ENCODE results near the gene NR3C1.

The NR3C1 gene

DNA sequence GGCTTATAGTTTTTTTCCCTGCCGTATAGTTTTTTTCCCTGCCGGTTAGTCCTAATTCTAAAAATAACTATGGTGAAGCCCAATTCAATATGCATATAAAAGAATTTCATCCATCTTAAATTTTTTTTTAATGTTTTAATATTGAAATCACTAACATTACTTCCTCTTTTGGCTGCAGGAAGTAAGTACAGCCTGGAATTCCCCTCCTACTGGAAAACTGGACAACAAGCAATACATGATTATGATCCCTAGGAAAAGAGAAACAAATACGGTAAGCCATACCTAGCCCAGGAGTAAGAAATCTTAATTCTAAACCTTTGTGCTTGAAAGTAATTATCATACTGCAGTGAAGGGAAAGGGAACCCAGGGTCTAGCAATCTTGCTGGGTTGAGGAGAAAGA is 119.0 kb downstream of the NR3C1 start:
- peaks cover 16% of the 10 kb centered on the region; the same call in 1 of the 2 replicates for H3K79me2 ChIP-seq (ENCODE audit: insufficient read depth, low read length)
- no peaks in the 10 kb centered on the region for H3K9me3 ChIP-seq (ENCODE audit: insufficient read depth, low read length)
- no peak overlapping the region for H3K27ac ChIP-seq (ENCODE audit: low read depth, low read length)
- no peak overlapping the region for H3K4me2 ChIP-seq (ENCODE audit: low read depth, low read length, poor library complexity, severe bottlenecking)
- 0 out of 2 replicates have a peak, but pooled peaks cover 5% of the 10 kb centered on the region for H3F3A ChIP-seq (ENCODE audit: insufficient read depth)
- no peaks in the 10 kb centered on the region for H3K27me3 ChIP-seq (ENCODE audit: low read length)
- H2AFZ ChIP-seq (ENCODE audit: low read depth, low read length, severe bottlenecking) = no peak overlapping the region
- 0 out of 2 replicates have a peak, but pooled peaks cover 5% of the 10 kb centered on the region for H4K20me1 ChIP-seq (ENCODE audit: low read depth, low read length)
- H3K9me2 ChIP-seq (replicated peaks; ENCODE audit: insufficient read depth, low read length) = no peaks in the 10 kb centered on the region
- no peak overlapping the region for H3K4me3 ChIP-seq (ENCODE audit: insufficient read depth, low read length, poor library complexity, severe bottlenecking)
- peaks cover 41% of the 10 kb centered on the region for H3K36me3 ChIP-seq (ENCODE audit: low read length)
- H3K9ac ChIP-seq (ENCODE audit: low read length) = no peak overlapping the region
- TF ChIP-seq, protein P1, sequence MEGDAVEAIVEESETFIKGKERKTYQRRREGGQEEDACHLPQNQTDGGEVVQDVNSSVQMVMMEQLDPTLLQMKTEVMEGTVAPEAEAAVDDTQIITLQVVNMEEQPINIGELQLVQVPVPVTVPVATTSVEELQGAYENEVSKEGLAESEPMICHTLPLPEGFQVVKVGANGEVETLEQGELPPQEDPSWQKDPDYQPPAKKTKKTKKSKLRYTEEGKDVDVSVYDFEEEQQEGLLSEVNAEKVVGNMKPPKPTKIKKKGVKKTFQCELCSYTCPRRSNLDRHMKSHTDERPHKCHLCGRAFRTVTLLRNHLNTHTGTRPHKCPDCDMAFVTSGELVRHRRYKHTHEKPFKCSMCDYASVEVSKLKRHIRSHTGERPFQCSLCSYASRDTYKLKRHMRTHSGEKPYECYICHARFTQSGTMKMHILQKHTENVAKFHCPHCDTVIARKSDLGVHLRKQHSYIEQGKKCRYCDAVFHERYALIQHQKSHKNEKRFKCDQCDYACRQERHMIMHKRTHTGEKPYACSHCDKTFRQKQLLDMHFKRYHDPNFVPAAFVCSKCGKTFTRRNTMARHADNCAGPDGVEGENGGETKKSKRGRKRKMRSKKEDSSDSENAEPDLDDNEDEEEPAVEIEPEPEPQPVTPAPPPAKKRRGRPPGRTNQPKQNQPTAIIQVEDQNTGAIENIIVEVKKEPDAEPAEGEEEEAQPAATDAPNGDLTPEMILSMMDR (IDR thresholded peaks at IDR 0.05; ENCODE audit: insufficient read depth, low read length, poor library complexity, severe bottlenecking) = no peak
- no peak for TF ChIP-seq EZH2phosphoT487 (conservative IDR thresholded peaks at IDR 0.05; ENCODE audit: low read length)

DNA sequence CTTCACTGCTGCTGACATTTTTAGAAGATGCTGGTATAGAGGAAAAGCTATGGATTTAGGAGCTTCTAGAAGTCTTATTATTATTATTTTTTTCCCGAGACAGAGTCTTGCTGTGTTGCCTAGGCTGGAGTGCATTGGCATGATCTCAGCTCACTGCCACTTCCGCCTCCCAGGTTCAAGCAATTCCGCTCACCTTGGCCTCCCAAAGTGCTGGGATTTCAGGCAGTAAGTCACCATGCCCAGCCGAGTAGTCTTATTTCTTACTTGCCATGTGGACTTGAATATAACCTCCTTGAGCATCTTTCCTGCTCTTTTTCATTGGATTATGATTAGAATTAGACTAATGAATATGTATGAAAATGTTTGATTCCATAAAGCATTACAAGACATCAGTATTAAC is 119.5 kb downstream of the NR3C1 start:
- no peak overlapping the region for H2AFZ ChIP-seq (ENCODE audit: low read depth, low read length, severe bottlenecking)
- H3K4me3 ChIP-seq (ENCODE audit: insufficient read depth, low read length, poor library complexity, severe bottlenecking) = no peak overlapping the region
- no peak overlapping the region for H3K9ac ChIP-seq (ENCODE audit: low read length)
- no peaks in the 10 kb centered on the region for H3K27me3 ChIP-seq (ENCODE audit: low read length)
- TF ChIP-seq EZH2phosphoT487 (conservative IDR thresholded peaks at IDR 0.05; ENCODE audit: low read length) = no peak
- TF ChIP-seq, protein P1 (IDR thresholded peaks at IDR 0.05; ENCODE audit: insufficient read depth, low read length, poor library complexity, severe bottlenecking) = no peak
- H3K9me2 ChIP-seq (replicated peaks; ENCODE audit: insufficient read depth, low read length) = no peaks in the 10 kb centered on the region
- H3K4me2 ChIP-seq (ENCODE audit: low read depth, low read length, poor library complexity, severe bottlenecking) = no peak overlapping the region
- 0 out of 2 replicates have a peak, but pooled peaks cover 5% of the 10 kb centered on the region for H4K20me1 ChIP-seq (ENCODE audit: low read depth, low read length)
- no peaks in the 10 kb centered on the region for H3K9me3 ChIP-seq (ENCODE audit: insufficient read depth, low read length)
- peaks cover 39% of the 10 kb centered on the region for H3K36me3 ChIP-seq (ENCODE audit: low read length)
- no peak overlapping the region for H3K27ac ChIP-seq (ENCODE audit: low read depth, low read length)
- peaks cover 16% of the 10 kb centered on the region; the same call in 1 of the 2 replicates for H3K79me2 ChIP-seq (ENCODE audit: insufficient read depth, low read length)
- no peaks in the 10 kb centered on the region for H3F3A ChIP-seq (ENCODE audit: insufficient read depth)

DNA sequence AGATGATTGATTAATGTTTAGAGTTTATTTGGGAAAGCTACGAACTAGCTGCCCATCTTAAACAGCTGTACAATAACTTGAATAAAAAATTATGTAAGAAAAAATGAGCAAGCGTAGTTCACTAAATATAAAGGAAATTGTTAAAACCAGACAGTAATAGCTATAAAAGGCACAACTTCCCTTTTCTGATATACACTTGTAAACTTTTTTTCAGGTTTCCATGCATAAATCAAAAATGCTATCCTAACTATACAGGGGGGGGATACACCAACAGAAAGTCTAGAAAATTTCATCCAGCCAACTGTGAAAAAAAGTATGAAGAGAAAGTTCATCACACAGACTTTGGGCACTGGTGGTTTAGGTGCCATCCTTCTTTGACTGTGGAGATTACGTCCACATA is 122.3 kb downstream of the NR3C1 start:
- Histone ChIP-seq H2AFZ (ENCODE audit: low read depth, low read length, severe bottlenecking) (no peak overlapping the region), H3K4me3 (ENCODE audit: insufficient read depth, low read length, poor library complexity, severe bottlenecking) (no peak overlapping the region), H3K9me2 (replicated peaks; ENCODE audit: insufficient read depth, low read length) (no peaks in the 10 kb centered on the region), H3K27ac (ENCODE audit: low read depth, low read length) (no peak overlapping the region), H3K4me2 (ENCODE audit: low read depth, low read length, poor library complexity, severe bottlenecking) (no peak overlapping the region), H3K27me3 (ENCODE audit: low read length) (no peaks in the 10 kb centered on the region), H3K79me2 (ENCODE audit: insufficient read depth, low read length) (peaks cover 9% of the 10 kb centered on the region; the same call in 1 of the 2 replicates), H3K9ac (ENCODE audit: low read length) (no peak overlapping the region), H4K20me1 (ENCODE audit: low read depth, low read length) (0 out of 2 replicates have a peak, but pooled peaks cover 3% of the 10 kb centered on the region), H3K36me3 (ENCODE audit: low read length) (peaks cover 36% of the 10 kb centered on the region), H3K9me3 (ENCODE audit: insufficient read depth, low read length) (no peaks in the 10 kb centered on the region), H3F3A (ENCODE audit: insufficient read depth) (no peaks in the 10 kb centered on the region)
- TF ChIP-seq, protein P1 (IDR thresholded peaks at IDR 0.05; ENCODE audit: insufficient read depth, low read length, poor library complexity, severe bottlenecking) = no peak
- TF ChIP-seq EZH2phosphoT487 (conservative IDR thresholded peaks at IDR 0.05; ENCODE audit: low read length) = no peak
